Measurements from ENCODE around the gene TMPRSS15. TPM values are rescaled to one million over a fixed set of nuclear protein-coding genes. Genes with fewer than 3 reads are reported as not detected.

Gene TMPRSS15
- total RNA-seq, 1 donor from 2014 or later: not detected

GRCh38 chr21:18298228-18298627 is 105.4 kb downstream of the TMPRSS15 start:
- Mint-ChIP-seq H3K4me1 (peaks cover 4% of the 10 kb centered on the region), H3K36me3 (ENCODE audit: low read depth) (no peaks in the 10 kb centered on the region), H3K27me3 (ENCODE audit: low read depth) (no peaks in the 10 kb centered on the region), H3K9me3 (no peaks in the 10 kb centered on the region), H3K4me3 (no peak overlapping the region), H3K27ac (ENCODE audit: unreplicated experiment) (no peak overlapping the region)
- no peak for TF ChIP-seq CTCF (conservative IDR thresholded peaks at IDR 0.05)
- no peak for DNase-seq (ENCODE audit: low read depth, low spot score)

- H3K4me1 Mint-ChIP-seq: peaks cover 4% of the 10 kb centered on the region
- DNase-seq (ENCODE audit: low read depth, low spot score): no peak
- TF ChIP-seq CTCF (conservative IDR thresholded peaks at IDR 0.05): no peak
- no peaks in the 10 kb centered on the region for H3K36me3 Mint-ChIP-seq (ENCODE audit: low read depth)
- H3K9me3 Mint-ChIP-seq: no peaks in the 10 kb centered on the region
- H3K27ac Mint-ChIP-seq (ENCODE audit: unreplicated experiment): no peak overlapping the region
- H3K27me3 Mint-ChIP-seq (ENCODE audit: low read depth): no peaks in the 10 kb centered on the region
- H3K4me3 Mint-ChIP-seq: no peak overlapping the region
These were observed 109.5 kb downstream of the TMPRSS15 start for GRCh38 chr21:18294100-18294499.

DNA sequence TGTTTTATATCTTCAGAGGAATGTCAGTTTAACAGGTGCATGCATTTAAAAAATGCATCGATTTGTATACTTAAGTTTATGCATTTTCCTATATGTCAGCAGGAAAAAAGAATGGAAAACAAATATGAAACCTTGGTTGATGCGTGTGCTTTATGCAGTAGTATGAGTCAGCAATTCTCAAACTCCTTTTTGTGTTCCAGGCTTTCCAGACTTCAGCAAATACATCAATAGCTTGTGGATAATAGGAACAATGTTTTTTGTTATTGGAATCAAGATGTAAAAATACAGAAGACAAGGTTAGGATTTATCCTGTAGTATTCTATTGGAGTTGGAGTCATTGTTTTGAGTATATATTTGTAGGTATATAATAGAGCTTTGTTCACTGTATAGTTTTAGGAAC is 113.7 kb downstream of the TMPRSS15 start:
- no peak for TF ChIP-seq CTCF (conservative IDR thresholded peaks at IDR 0.05)
- no peaks in the 10 kb centered on the region for H3K4me1 Mint-ChIP-seq
- H3K4me3 Mint-ChIP-seq: no peak overlapping the region
- H3K36me3 Mint-ChIP-seq (ENCODE audit: low read depth): no peaks in the 10 kb centered on the region
- peaks cover 4% of the 10 kb centered on the region for H3K9me3 Mint-ChIP-seq
- no peak overlapping the region for H3K27ac Mint-ChIP-seq (ENCODE audit: unreplicated experiment)
- no peak for DNase-seq (ENCODE audit: low read depth, low spot score)
- no peaks in the 10 kb centered on the region for H3K27me3 Mint-ChIP-seq (ENCODE audit: low read depth)

DNA sequence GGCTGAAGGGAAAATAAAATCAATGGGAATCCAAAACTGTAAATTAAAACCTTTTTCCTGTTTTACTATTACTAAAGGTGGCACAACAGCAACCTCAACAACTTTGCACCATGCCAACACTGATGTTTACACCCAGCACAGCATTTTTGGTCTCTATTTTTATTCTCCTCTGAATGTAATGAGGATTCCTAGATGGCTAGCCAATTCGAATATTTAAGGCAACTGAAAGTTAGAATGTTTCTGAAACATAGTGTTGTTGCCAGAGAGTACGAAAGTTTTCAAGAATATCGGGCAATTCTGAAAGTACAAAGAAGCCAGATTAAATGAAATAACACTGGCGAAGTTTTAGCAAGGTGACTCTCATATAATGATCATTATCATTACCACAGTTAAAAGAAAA is 118.2 kb downstream of the TMPRSS15 start:
- H3K27ac Mint-ChIP-seq (ENCODE audit: unreplicated experiment): no peak overlapping the region
- H3K9me3 Mint-ChIP-seq: peaks cover 6% of the 10 kb centered on the region
- no peaks in the 10 kb centered on the region for H3K4me1 Mint-ChIP-seq
- no peak for TF ChIP-seq CTCF (conservative IDR thresholded peaks at IDR 0.05)
- H3K27me3 Mint-ChIP-seq (ENCODE audit: low read depth): no peaks in the 10 kb centered on the region
- no peak overlapping the region for H3K4me3 Mint-ChIP-seq
- no peaks in the 10 kb centered on the region for H3K36me3 Mint-ChIP-seq (ENCODE audit: low read depth)
- no peak for DNase-seq (ENCODE audit: low read depth, low spot score)

DNA sequence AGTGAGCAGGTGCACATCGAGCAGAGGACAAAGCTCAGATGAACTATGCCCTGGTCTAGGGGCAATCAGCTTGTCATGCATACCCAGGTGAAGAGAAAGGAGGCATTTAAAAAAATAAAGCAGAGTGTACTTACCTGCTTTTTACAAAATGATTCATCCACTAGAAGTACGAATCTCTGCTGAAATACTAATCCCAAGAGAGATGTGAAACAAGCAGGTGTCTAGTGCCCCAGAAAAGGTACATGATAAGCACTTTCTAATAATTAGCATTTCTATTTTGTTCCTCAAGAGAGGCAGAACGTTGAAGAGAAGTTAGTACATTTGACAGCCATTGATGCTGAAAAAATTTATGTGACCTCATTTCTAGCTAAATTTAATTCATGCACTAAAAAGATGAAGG is 127.8 kb downstream of the TMPRSS15 start:
- H3K9me3 Mint-ChIP-seq: peaks cover 2% of the 10 kb centered on the region

More for the DNA sequence above, 127.8 kb downstream of the TMPRSS15 start:
- H3K4me3 Mint-ChIP-seq: no peak overlapping the region
- H3K4me1 Mint-ChIP-seq: no peaks in the 10 kb centered on the region
- no peak overlapping the region for H3K27ac Mint-ChIP-seq (ENCODE audit: unreplicated experiment)
- no peak for TF ChIP-seq CTCF (conservative IDR thresholded peaks at IDR 0.05)
- no peaks in the 10 kb centered on the region for H3K36me3 Mint-ChIP-seq (ENCODE audit: low read depth)
- no peaks in the 10 kb centered on the region for H3K27me3 Mint-ChIP-seq (ENCODE audit: low read depth)
- DNase-seq (ENCODE audit: low read depth, low spot score): no peak

Measured in neural crest cell (in vitro differentiated cells).